Measurements from ENCODE around the gene RER1. TPM values are rescaled to one million over a fixed set of nuclear protein-coding genes. Genes with fewer than 3 reads are reported as not detected.

RER1 gene
- polyA plus RNA-seq, 1 experiment = 324 TPM

DNA sequence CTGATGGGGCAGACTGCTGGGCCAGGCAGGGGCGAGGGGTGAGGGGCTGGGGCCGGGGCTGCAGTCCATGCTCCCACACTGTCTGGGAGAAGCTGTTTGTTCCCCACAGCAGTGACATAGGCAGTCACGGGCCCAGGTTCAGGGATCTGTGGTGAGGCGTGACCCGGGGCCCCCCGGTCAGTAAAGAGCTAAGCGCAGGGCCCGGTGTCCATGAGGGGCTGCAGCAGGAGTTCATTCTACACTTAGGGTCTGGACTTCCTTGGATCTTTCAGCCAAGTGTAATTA lies 16.3 kb downstream of the RER1 start:
- DNase-seq (ENCODE audit: low read depth, low spot score) = no peak
- TF ChIP-seq, protein P1, sequence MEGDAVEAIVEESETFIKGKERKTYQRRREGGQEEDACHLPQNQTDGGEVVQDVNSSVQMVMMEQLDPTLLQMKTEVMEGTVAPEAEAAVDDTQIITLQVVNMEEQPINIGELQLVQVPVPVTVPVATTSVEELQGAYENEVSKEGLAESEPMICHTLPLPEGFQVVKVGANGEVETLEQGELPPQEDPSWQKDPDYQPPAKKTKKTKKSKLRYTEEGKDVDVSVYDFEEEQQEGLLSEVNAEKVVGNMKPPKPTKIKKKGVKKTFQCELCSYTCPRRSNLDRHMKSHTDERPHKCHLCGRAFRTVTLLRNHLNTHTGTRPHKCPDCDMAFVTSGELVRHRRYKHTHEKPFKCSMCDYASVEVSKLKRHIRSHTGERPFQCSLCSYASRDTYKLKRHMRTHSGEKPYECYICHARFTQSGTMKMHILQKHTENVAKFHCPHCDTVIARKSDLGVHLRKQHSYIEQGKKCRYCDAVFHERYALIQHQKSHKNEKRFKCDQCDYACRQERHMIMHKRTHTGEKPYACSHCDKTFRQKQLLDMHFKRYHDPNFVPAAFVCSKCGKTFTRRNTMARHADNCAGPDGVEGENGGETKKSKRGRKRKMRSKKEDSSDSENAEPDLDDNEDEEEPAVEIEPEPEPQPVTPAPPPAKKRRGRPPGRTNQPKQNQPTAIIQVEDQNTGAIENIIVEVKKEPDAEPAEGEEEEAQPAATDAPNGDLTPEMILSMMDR (IDR thresholded peaks at IDR 0.05; ENCODE audit: low read depth, low read length) = no peak
- POLR2A ChIA-PET = no interaction called here
- Histone ChIP-seq H3K9me3 (ENCODE audit: control insufficient read depth, insufficient read depth, low read length) (no peaks in the 10 kb centered on the region; the same call in 1 of the 2 replicates), H3K4me3 (ENCODE audit: low read depth, low read length) (no peak overlapping the region), H3K27ac (ENCODE audit: low read depth, low read length) (no peak overlapping the region), H3K27me3 (ENCODE audit: control insufficient read depth, insufficient read depth, low read length) (no peaks in the 10 kb centered on the region)
- CTCF ChIA-PET = interaction anchor here (1.3 kb wide), 1 partner anchor 140 kb away, joined by 4 read pairs; no protein-coding TSS in a partner anchor

DNA sequence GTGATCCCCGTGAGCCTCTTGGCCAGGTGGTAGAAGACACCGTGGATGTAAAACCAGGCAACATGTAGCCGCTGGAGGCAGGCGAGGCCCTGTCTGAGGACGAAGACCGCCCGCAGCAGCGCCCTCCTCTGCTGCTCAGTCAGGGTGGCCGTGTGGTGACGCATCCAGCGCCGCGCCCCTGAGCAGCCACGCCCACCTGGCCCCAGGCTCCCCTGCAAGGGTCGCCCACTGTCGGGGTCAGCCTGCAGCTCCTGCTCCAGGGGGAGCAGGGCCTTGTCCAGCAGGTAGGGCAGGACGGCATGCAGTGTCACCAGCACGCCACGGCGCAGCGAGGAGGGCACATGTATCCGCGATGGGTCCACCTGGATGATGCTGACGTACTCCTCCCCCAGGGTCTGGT lies 16.8 kb downstream of the RER1 start:
- ChIA-PET POLR2A (interaction anchor here (0.7 kb wide), 1 partner anchor 217 kb away, joined by 3 read pairs; no protein-coding TSS in a partner anchor), CTCF (interaction anchor here (1.3 kb wide), 1 partner anchor 140 kb away, joined by 4 read pairs; no protein-coding TSS in a partner anchor)
- TF ChIP-seq, protein P1 (IDR thresholded peaks at IDR 0.05; ENCODE audit: low read depth, low read length) = no peak
- no peak overlapping the region for H3K4me3 ChIP-seq (ENCODE audit: low read depth, low read length)
- H3K27ac ChIP-seq (ENCODE audit: low read depth, low read length) = no peak overlapping the region
- DNase-seq (ENCODE audit: low read depth, low spot score) = no peak
- no peaks in the 10 kb centered on the region; the same call in 1 of the 2 replicates for H3K9me3 ChIP-seq (ENCODE audit: control insufficient read depth, insufficient read depth, low read length)
- H3K27me3 ChIP-seq (ENCODE audit: control insufficient read depth, insufficient read depth, low read length) = no peaks in the 10 kb centered on the region

GRCh38 chr1:2408859-2409276 lies 17.2 kb downstream of the RER1 start:
- TF ChIP-seq, protein P1 (IDR thresholded peaks at IDR 0.05; ENCODE audit: low read depth, low read length) = no peak
- POLR2A ChIA-PET = interaction anchor here (0.7 kb wide), 1 partner anchor 218 kb away, joined by 3 read pairs; no protein-coding TSS in a partner anchor
- H3K9me3 ChIP-seq (ENCODE audit: control insufficient read depth, insufficient read depth, low read length) = no peaks in the 10 kb centered on the region; the same call in 1 of the 2 replicates
- no peak overlapping the region for H3K4me3 ChIP-seq (ENCODE audit: low read depth, low read length)
- H3K27ac ChIP-seq (ENCODE audit: low read depth, low read length) = no peak overlapping the region
- no peaks in the 10 kb centered on the region for H3K27me3 ChIP-seq (ENCODE audit: control insufficient read depth, insufficient read depth, low read length)
- DNase-seq (ENCODE audit: low read depth, low spot score) = no peak
- CTCF ChIA-PET = no interaction called here

DNA sequence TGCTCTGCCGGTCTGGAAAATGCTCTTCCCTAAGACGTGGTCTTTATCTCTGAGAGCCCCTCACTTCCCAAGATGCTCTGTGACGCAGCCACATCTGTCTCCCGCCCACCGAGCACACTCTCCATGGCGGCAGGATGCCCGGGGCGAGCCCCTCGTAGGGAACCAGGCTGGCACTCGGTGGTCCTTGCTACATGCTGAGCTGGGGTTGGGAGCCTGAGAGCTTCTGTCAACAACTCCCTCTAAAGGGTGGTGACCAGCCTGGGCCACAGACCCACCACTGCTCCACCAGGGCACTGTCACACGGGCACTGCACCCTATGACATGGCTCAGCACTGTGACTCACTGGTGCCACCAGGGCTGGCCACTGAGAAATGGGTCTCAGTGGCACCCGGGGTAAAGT lies 18.1 kb downstream of the RER1 start:
- TF ChIP-seq, protein P1 (IDR thresholded peaks at IDR 0.05; ENCODE audit: low read depth, low read length) = no peak
- POLR2A ChIA-PET = no interaction called here
- CTCF ChIA-PET = no interaction called here

GRCh38 chr1:2411801-2412394 lies 20.3 kb downstream of the RER1 start:
- H3K27me3 ChIP-seq (ENCODE audit: control insufficient read depth, insufficient read depth, low read length) = no peaks in the 10 kb centered on the region
- peak overlapping the region; percentile 87 for H3K4me3 ChIP-seq (ENCODE audit: low read depth, low read length)
- TF ChIP-seq, protein P1 (IDR thresholded peaks at IDR 0.05; ENCODE audit: low read depth, low read length) = no peak
- CTCF ChIA-PET = interaction anchor here (1.3 kb wide), 1 partner anchor 217 kb away, joined by 4 read pairs; the partner anchor contains the start of gene FAAP20
- no peaks in the 10 kb centered on the region; the same call in 1 of the 2 replicates for H3K9me3 ChIP-seq (ENCODE audit: control insufficient read depth, insufficient read depth, low read length)
- no peak for DNase-seq (ENCODE audit: low read depth, low spot score)
- POLR2A ChIA-PET = no interaction called here
- peak overlapping the region; percentile 21 for H3K27ac ChIP-seq (ENCODE audit: low read depth, low read length)

More for the DNA sequence above, 18.1 kb downstream of the RER1 start:
- DNase-seq (ENCODE audit: low read depth, low spot score) = no peak
- H3K27me3 ChIP-seq (ENCODE audit: control insufficient read depth, insufficient read depth, low read length) = no peaks in the 10 kb centered on the region
- no peak overlapping the region for H3K27ac ChIP-seq (ENCODE audit: low read depth, low read length)
- H3K4me3 ChIP-seq (ENCODE audit: low read depth, low read length) = no peak overlapping the region
- H3K9me3 ChIP-seq (ENCODE audit: control insufficient read depth, insufficient read depth, low read length) = no peaks in the 10 kb centered on the region; the same call in 1 of the 2 replicates
